Neural cell (in vitro differentiated cells): ENCODE results near the gene ADPRHL1.

ENCODE experiments used
- EZH2 ChIP-seq: fragments of 200-600, 300-800 bp; shearing (Covaris generic), sonication (generic); IDR thresholded peaks from 2 replicates; pipeline ENCODE4 v1.6.1; 2014; ENCODE audit warnings: antibody characterized with exemption, low read length, borderline replicate concordance, mild to moderate bottlenecking; ENCODE audit not compliant: insufficient read depth, poor library complexity, severe bottlenecking
- TF ChIP-seq, protein P1 (sequence below): fragments of 450-650 bp; IDR thresholded peaks from 2 replicates; pipeline ENCODE4 v1.5.1; 2014; ENCODE audit warnings: antibody characterized with exemption, mild to moderate bottlenecking, moderate library complexity; ENCODE audit not compliant: poor library complexity, severe bottlenecking
- TF ChIP-seq, protein P2 (sequence below): IDR thresholded peaks from 2 replicates; pipeline ENCODE4 v1.6.1; 2012; ENCODE audit warnings: borderline replicate concordance

DNA sequence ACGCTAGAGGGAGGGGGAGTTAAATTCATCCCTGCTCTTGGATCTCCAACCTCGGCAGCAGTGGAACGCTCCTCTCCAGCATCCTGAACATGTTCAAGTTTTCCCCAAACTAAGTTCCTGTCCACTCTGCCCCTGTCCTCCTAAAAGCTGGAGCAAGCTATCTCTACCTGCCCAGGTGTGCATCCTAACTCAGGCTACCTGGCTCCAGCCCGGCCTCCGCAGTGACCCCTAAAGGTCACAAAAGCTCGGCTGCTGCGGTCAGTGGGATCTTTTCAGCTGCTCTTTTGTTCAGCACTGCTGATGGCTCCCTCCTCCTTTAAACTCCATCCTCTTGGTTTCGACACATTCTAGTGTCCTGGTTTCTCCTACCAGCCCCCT, 35.9 kb upstream of the ADPRHL1 start:
- TF ChIP-seq, protein P1, sequence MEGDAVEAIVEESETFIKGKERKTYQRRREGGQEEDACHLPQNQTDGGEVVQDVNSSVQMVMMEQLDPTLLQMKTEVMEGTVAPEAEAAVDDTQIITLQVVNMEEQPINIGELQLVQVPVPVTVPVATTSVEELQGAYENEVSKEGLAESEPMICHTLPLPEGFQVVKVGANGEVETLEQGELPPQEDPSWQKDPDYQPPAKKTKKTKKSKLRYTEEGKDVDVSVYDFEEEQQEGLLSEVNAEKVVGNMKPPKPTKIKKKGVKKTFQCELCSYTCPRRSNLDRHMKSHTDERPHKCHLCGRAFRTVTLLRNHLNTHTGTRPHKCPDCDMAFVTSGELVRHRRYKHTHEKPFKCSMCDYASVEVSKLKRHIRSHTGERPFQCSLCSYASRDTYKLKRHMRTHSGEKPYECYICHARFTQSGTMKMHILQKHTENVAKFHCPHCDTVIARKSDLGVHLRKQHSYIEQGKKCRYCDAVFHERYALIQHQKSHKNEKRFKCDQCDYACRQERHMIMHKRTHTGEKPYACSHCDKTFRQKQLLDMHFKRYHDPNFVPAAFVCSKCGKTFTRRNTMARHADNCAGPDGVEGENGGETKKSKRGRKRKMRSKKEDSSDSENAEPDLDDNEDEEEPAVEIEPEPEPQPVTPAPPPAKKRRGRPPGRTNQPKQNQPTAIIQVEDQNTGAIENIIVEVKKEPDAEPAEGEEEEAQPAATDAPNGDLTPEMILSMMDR = peak; percentile 31
- TF ChIP-seq EZH2 = no peak
- TF ChIP-seq, protein P2, sequence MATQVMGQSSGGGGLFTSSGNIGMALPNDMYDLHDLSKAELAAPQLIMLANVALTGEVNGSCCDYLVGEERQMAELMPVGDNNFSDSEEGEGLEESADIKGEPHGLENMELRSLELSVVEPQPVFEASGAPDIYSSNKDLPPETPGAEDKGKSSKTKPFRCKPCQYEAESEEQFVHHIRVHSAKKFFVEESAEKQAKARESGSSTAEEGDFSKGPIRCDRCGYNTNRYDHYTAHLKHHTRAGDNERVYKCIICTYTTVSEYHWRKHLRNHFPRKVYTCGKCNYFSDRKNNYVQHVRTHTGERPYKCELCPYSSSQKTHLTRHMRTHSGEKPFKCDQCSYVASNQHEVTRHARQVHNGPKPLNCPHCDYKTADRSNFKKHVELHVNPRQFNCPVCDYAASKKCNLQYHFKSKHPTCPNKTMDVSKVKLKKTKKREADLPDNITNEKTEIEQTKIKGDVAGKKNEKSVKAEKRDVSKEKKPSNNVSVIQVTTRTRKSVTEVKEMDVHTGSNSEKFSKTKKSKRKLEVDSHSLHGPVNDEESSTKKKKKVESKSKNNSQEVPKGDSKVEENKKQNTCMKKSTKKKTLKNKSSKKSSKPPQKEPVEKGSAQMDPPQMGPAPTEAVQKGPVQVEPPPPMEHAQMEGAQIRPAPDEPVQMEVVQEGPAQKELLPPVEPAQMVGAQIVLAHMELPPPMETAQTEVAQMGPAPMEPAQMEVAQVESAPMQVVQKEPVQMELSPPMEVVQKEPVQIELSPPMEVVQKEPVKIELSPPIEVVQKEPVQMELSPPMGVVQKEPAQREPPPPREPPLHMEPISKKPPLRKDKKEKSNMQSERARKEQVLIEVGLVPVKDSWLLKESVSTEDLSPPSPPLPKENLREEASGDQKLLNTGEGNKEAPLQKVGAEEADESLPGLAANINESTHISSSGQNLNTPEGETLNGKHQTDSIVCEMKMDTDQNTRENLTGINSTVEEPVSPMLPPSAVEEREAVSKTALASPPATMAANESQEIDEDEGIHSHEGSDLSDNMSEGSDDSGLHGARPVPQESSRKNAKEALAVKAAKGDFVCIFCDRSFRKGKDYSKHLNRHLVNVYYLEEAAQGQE = no peak
